ENCODE measurements around the gene INSRR. TPM values are rescaled to one million over a fixed set of nuclear protein-coding genes. Genes with fewer than 3 reads are reported as not detected.

The INSRR gene
- total RNA-seq, 1 donor from 2014 or later: not detected

GRCh38 chr1:156899956-156900718 is 41.2 kb upstream of the INSRR start:
- H3K27me3 ChIP-seq (ENCODE audit: low read depth): no peaks in the 10 kb centered on the region
- DNase-seq (peak; percentile 17), ATAC-seq (no peak)
- H3K9me3 ChIP-seq: no peaks in the 10 kb centered on the region
- no peak overlapping the region for H3K4me3 ChIP-seq
- H3K27ac ChIP-seq: no peak overlapping the region
- no peak for TF ChIP-seq CTCF (IDR thresholded peaks at IDR 0.05)
- no peaks in the 10 kb centered on the region for H3K36me3 ChIP-seq
- peaks cover 62% of the 10 kb centered on the region for H3K4me1 ChIP-seq
- intact Hi-C loops (cut with DNase I): no loop called here

- intact Hi-C loops (cut with DNase I): no loop called here
- TF ChIP-seq CTCF (IDR thresholded peaks at IDR 0.05): no peak
- Histone ChIP-seq H3K4me3 (peak overlapping the region; percentile 5), H3K27me3 (ENCODE audit: low read depth) (peaks cover 5% of the 10 kb centered on the region), H3K9me3 (no peaks in the 10 kb centered on the region), H3K4me1 (peaks cover 61% of the 10 kb centered on the region), H3K27ac (no peak overlapping the region), H3K36me3 (no peaks in the 10 kb centered on the region)
- DNase-seq (peak; percentile 32), ATAC-seq (no peak)
Measured at GRCh38 chr1:156898971-156899664, 40.2 kb upstream of the INSRR start.

- DNase-seq: peak; percentile 63
- H3K27ac ChIP-seq: peak overlapping the region; percentile 71
- peak; percentile 28 to 49 for ATAC-seq
Measured at GRCh38 chr1:156898161-156898566, 39.2 kb upstream of the INSRR start.

GRCh38 chr1:156897078-156897825 is 38.3 kb upstream of the INSRR start:
- ATAC-seq: no peak
- Histone ChIP-seq H3K27me3 (ENCODE audit: low read depth) (peaks cover 17% of the 10 kb centered on the region), H3K9me3 (no peaks in the 10 kb centered on the region), H3K4me1 (peaks cover 67% of the 10 kb centered on the region), H3K36me3 (no peaks in the 10 kb centered on the region), H3K27ac (peak overlapping the region; percentile 71), H3K4me3 (peak overlapping the region; percentile 63)
- no peak for DNase-seq
- intact Hi-C loops (cut with DNase I): no loop called here
- TF ChIP-seq CTCF (IDR thresholded peaks at IDR 0.05): no peak

More at GRCh38 chr1:156898161-156898566, 39.2 kb upstream of the INSRR start:
- TF ChIP-seq CTCF (IDR thresholded peaks at IDR 0.05): no peak
- Histone ChIP-seq H3K27me3 (ENCODE audit: low read depth) (peaks cover 15% of the 10 kb centered on the region), H3K36me3 (no peaks in the 10 kb centered on the region), H3K4me1 (peaks cover 63% of the 10 kb centered on the region), H3K4me3 (peak overlapping the region; percentile 5), H3K9me3 (no peaks in the 10 kb centered on the region)
- intact Hi-C loops (cut with DNase I): no loop called here

- DNase-seq: peak; percentile 45
- peak in 1 of 2 donors; percentile 7 for ATAC-seq
- no peak for TF ChIP-seq CTCF (IDR thresholded peaks at IDR 0.05)
- intact Hi-C loops (cut with DNase I): no loop called here
- H3K36me3 ChIP-seq: no peaks in the 10 kb centered on the region
- peak overlapping the region; percentile 71 for H3K27ac ChIP-seq
- H3K27me3 ChIP-seq (ENCODE audit: low read depth): peaks cover 17% of the 10 kb centered on the region
- peak overlapping the region; percentile 63 for H3K4me3 ChIP-seq
- H3K9me3 ChIP-seq: no peaks in the 10 kb centered on the region
- peaks cover 70% of the 10 kb centered on the region for H3K4me1 ChIP-seq
Measured at GRCh38 chr1:156896490-156897033, 37.6 kb upstream of the INSRR start.
